ENCODE data around the gene PTPRO. TPM values are rescaled to one million over a fixed set of nuclear protein-coding genes. Genes with fewer than 3 reads are reported as not detected.

PTPRO gene
- total RNA-seq, 1 donor from 2014 or later, result 0.74 TPM

DNA sequence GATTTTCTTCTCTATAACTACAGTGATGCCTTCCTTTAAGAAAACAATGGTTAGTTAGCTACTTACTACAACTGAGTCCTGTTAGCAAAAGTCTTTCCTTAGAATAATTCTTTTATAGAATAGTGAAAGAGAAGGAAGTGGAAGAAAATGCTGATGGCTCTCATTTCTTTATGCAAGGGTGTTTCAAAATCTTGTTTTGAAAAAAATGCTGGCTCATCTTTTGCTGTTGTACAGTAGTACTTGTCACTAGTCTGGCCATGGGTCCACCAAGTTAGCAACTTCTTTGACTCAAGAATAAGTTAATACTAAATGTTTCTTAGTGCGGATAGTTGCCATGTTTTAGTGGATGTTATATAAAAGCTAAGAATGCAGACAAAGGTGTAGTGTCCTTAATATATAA lies 225.4 kb downstream of the PTPRO start:
- Mint-ChIP-seq H3K4me1 (ENCODE audit: unreplicated experiment) (peaks cover 9% of the 10 kb centered on the region), H3K27ac (ENCODE audit: unreplicated experiment) (no peak overlapping the region), H3K4me3 (ENCODE audit: unreplicated experiment) (no peak overlapping the region), H3K36me3 (ENCODE audit: low read depth, unreplicated experiment) (no peaks in the 10 kb centered on the region), H3K27me3 (ENCODE audit: unreplicated experiment) (no peaks in the 10 kb centered on the region), H3K9me3 (ENCODE audit: unreplicated experiment) (no peaks in the 10 kb centered on the region)
- DNase-seq (ENCODE audit: low spot score), result no peak
- TF ChIP-seq, protein P1, sequence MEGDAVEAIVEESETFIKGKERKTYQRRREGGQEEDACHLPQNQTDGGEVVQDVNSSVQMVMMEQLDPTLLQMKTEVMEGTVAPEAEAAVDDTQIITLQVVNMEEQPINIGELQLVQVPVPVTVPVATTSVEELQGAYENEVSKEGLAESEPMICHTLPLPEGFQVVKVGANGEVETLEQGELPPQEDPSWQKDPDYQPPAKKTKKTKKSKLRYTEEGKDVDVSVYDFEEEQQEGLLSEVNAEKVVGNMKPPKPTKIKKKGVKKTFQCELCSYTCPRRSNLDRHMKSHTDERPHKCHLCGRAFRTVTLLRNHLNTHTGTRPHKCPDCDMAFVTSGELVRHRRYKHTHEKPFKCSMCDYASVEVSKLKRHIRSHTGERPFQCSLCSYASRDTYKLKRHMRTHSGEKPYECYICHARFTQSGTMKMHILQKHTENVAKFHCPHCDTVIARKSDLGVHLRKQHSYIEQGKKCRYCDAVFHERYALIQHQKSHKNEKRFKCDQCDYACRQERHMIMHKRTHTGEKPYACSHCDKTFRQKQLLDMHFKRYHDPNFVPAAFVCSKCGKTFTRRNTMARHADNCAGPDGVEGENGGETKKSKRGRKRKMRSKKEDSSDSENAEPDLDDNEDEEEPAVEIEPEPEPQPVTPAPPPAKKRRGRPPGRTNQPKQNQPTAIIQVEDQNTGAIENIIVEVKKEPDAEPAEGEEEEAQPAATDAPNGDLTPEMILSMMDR (IDR thresholded peaks at IDR 0.05; ENCODE audit: unreplicated experiment), result no peak

DNA sequence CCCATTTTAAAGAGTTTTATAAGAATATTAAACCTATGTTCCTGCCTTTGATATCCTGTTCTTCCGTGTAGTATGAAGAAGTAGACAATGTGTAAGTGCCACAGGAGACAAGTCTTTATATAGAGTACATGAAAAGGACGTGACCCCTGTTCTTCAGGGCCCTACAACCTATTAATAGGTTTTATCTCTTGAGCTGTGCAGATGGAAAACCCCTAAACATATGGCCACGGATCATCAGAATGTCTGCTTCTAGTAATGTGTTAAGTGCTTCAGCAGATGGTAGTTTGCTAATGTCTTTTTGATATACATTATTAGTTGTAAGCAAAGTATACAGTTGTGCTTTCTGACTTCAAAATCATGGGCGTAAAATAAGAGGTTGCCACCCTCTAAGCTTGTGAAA lies 228.5 kb downstream of the PTPRO start:
- Mint-ChIP-seq H3K27me3 (ENCODE audit: unreplicated experiment) (no peaks in the 10 kb centered on the region), H3K9me3 (ENCODE audit: unreplicated experiment) (no peaks in the 10 kb centered on the region), H3K36me3 (ENCODE audit: low read depth, unreplicated experiment) (no peaks in the 10 kb centered on the region), H3K4me1 (ENCODE audit: unreplicated experiment) (no peaks in the 10 kb centered on the region), H3K27ac (ENCODE audit: unreplicated experiment) (no peak overlapping the region), H3K4me3 (ENCODE audit: unreplicated experiment) (no peak overlapping the region)
- TF ChIP-seq, protein P1 (IDR thresholded peaks at IDR 0.05; ENCODE audit: unreplicated experiment), result no peak
- no peak for DNase-seq (ENCODE audit: low spot score)

DNA sequence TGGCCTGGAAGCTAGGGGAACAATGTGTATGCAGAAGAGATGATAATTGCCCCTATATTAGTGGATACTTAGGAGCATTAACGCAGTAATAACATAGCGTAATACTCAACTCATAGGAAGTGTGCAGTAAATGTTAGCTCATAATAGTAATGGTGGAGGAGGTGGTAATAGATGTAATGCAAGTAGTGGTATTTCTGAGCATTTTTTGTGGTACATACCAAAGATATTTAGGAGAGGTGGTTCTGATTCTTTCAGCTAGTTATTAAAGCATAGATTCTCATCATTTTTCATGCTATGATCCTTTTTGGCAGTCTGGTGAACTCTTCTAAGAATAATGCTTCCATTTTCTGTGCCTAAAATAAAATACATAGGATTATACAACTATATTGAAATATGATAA lies 233.1 kb downstream of the PTPRO start:
- Mint-ChIP-seq H3K4me3 (ENCODE audit: unreplicated experiment) (no peak overlapping the region), H3K27me3 (ENCODE audit: unreplicated experiment) (no peaks in the 10 kb centered on the region), H3K4me1 (ENCODE audit: unreplicated experiment) (no peaks in the 10 kb centered on the region), H3K36me3 (ENCODE audit: low read depth, unreplicated experiment) (no peaks in the 10 kb centered on the region), H3K9me3 (ENCODE audit: unreplicated experiment) (no peaks in the 10 kb centered on the region), H3K27ac (ENCODE audit: unreplicated experiment) (no peak overlapping the region)
- TF ChIP-seq, protein P1 (IDR thresholded peaks at IDR 0.05; ENCODE audit: unreplicated experiment), result no peak
- DNase-seq (ENCODE audit: low spot score), result no peak

DNA sequence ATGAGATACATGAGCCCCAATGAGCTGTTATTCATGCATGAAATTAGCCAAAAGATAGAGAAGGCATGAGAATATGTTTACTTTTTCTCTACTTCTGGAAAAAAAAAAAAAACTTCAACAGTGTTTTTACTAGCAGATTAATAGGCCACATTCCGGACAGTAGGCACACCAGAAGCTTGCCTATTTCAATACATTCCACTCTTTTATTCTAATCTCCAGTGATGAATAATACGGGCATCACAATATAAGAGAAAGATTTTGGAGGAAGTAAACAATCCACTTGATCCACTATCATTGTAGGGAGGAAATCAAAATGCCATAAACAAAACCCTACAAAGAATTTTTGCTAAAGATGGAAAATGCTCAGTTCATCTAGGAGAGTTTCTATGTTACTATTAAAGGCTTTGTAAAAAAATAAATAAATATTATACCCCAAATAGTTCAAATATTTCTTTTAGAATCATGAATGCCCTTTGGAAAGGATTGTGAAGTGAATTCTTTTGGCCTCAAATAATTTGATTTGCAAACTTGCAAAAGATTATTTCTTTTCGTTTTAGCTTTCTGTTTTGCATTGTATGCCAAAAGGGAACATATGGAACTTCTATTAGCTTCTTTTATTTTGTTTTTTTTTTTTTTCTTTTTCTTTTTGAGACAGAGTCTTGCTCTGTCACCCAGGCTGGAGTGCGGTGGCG lies 234.2 kb downstream of the PTPRO start:
- H3K27me3 Mint-ChIP-seq (ENCODE audit: unreplicated experiment), result no peaks in the 10 kb centered on the region
- H3K36me3 Mint-ChIP-seq (ENCODE audit: low read depth, unreplicated experiment), result no peaks in the 10 kb centered on the region
- H3K4me1 Mint-ChIP-seq (ENCODE audit: unreplicated experiment), result no peaks in the 10 kb centered on the region
- no peak overlapping the region for H3K27ac Mint-ChIP-seq (ENCODE audit: unreplicated experiment)
- DNase-seq (ENCODE audit: low spot score), result no peak
- TF ChIP-seq, protein P1 (IDR thresholded peaks at IDR 0.05; ENCODE audit: unreplicated experiment), result no peak
- H3K4me3 Mint-ChIP-seq (ENCODE audit: unreplicated experiment), result no peak overlapping the region
- H3K9me3 Mint-ChIP-seq (ENCODE audit: unreplicated experiment), result no peaks in the 10 kb centered on the region

DNA sequence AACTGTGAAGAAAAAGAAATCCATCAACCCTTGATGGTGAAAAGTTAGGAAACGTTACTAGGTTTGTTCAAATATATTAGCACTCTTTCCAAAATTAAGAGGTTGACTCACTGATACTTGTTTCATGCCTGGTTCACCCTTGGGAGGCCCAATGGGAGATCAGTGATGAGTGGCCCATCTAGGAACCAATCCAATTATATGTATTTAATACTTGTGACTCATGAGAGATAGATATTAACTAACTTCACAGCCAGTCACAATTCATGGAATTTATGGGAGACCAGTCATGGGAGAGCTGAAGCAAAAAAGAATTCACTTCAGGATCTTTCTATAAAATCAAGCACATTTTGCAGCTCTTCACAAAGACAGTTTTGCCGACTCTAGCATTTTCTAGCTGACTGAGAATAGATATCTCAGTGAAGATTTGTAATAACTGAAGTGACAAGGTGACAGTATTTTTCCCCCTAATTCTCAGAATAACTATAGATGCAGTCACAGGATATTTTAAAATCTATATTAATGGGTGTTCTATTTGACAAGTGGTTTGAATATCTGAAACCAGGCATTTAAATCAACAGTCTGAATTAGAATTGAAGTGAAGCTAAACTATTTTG lies 236.7 kb downstream of the PTPRO start:
- no peaks in the 10 kb centered on the region for H3K4me1 Mint-ChIP-seq (ENCODE audit: unreplicated experiment)
- no peak overlapping the region for H3K27ac Mint-ChIP-seq (ENCODE audit: unreplicated experiment)
- no peak for DNase-seq (ENCODE audit: low spot score)
- H3K36me3 Mint-ChIP-seq (ENCODE audit: low read depth, unreplicated experiment), result no peaks in the 10 kb centered on the region
- TF ChIP-seq, protein P1 (IDR thresholded peaks at IDR 0.05; ENCODE audit: unreplicated experiment), result no peak
- no peaks in the 10 kb centered on the region for H3K9me3 Mint-ChIP-seq (ENCODE audit: unreplicated experiment)
- no peaks in the 10 kb centered on the region for H3K27me3 Mint-ChIP-seq (ENCODE audit: unreplicated experiment)
- no peak overlapping the region for H3K4me3 Mint-ChIP-seq (ENCODE audit: unreplicated experiment)

All from endothelial cell (in vitro differentiated cells).